K562 (cell line): ENCODE results near the gene SLC7A4. TPM values are rescaled to one million over a fixed set of nuclear protein-coding genes. Genes with fewer than 3 reads are reported as not detected.

Experiments
- ATAC-seq: fragments of 200-7000 bp; cut with Tn5 transposase; 3 replicates; pipeline ENCODE4 v1.9.1; 2020; ENCODE audit warnings: moderate library complexity
- BruUV-seq: library from RNA; stranded (reverse); fragments of 400-500 nt; replicated peaks from 2 replicates; lab custom pipeline; 2021; lab: Mats Ljungman, UMichigan
- CTCF ChIA-PET: fragments of 300-600 bp; formaldehyde crosslinking; extraction: SDS; loops from one replicate; lab custom pipeline; 2021; ENCODE audit warnings: low intra/inter-chr PET ratio; lab: Yijun Ruan, JAX
- POLR2A ChIA-PET: fragments of 300-600, 350-650 bp; sonication (Branson Sonifier 250); formaldehyde crosslinking; extraction: SDS; loops from one replicate; lab custom pipeline; 2021; ENCODE audit warnings: antibody characterized with exemption, inconsistent platforms; lab: Yijun Ruan, JAX
- DNase-seq, 4 experiments: peaks; one replicate each; pipeline versions ENCODE4 v3.0.0 to v3.0.0-alpha.2; 2011 to 2018; ENCODE audit warnings: low spot score in 3 of 4, mixed read lengths in 3 of 4; ENCODE audit errors: extremely low read depth in 1 of 4
- FAIRE-seq: peaks from 2 replicates; lab custom pipeline; 2011; peaks lifted over from hg19 to GRCh38; lab: Jason Lieb, UNC
- H2AFZ ChIP-seq: 2 replicates; pipeline ENCODE4 v1.6.0; 2011; ENCODE audit warnings: low read depth, low read length, control low read depth, inconsistent platforms
- H3K27ac ChIP-seq: fragments of 200-600 bp; 3 replicates; pipeline ENCODE4 v1.8.0; 2011; ENCODE audit warnings: low read depth, mild to moderate bottlenecking, control low read depth, inconsistent platforms, low read length, moderate library complexity, mixed read lengths; ENCODE audit errors: extremely low read depth
- H3K27me3 ChIP-seq, 2 experiments: fragments of 300-600 bp in 1 of 2; 2 replicates in 1 of 2; 3 replicates in 1 of 2; pipeline versions ENCODE4 v1.6.0 to v1.8.0; 2011; ENCODE audit warnings: inconsistent platforms in 2 of 2, low read length in 2 of 2, mild to moderate bottlenecking in 1 of 2, mixed read lengths in 1 of 2, moderate library complexity in 1 of 2; ENCODE audit not compliant: control insufficient read depth in 2 of 2, insufficient read depth in 2 of 2
- H3K36me3 ChIP-seq: fragments of 300-600 bp; 3 replicates; pipeline ENCODE4 v1.8.0; 2011; ENCODE audit warnings: mild to moderate bottlenecking, low read length, inconsistent platforms; ENCODE audit not compliant: control insufficient read depth, insufficient read depth
- H3K4me1 ChIP-seq, 2 experiments: fragments of 200-600 bp in 1 of 2; replicated peaks in 1 of 2; 2 replicates in 1 of 2; 3 replicates in 1 of 2; pipeline versions ENCODE4 v1.5.1 to v1.8.0; 2011; ENCODE audit warnings: inconsistent platforms in 2 of 2, low read length in 2 of 2, mild to moderate bottlenecking in 1 of 2, mixed read lengths in 1 of 2, moderate library complexity in 1 of 2; ENCODE audit not compliant: control insufficient read depth in 2 of 2, insufficient read depth in 2 of 2
- H3K4me2 ChIP-seq: 2 replicates; pipeline ENCODE4 v1.6.1; 2011; ENCODE audit warnings: low read length, control low read depth, inconsistent platforms, mixed read lengths; ENCODE audit not compliant: insufficient read depth
- H3K4me3 ChIP-seq: fragments of 200-600 bp; sonication (generic), shearing (Covaris generic); 2 replicates; pipeline ENCODE4 v1.5.1; 2016; ENCODE audit warnings: control low read depth, inconsistent platforms
- H3K79me2 ChIP-seq: fragments of 200-600 bp; 3 replicates; pipeline ENCODE4 v1.8.0; 2011; ENCODE audit warnings: low read length, inconsistent platforms; ENCODE audit not compliant: control insufficient read depth, insufficient read depth
- H3K9ac ChIP-seq, 2 experiments: 2 replicates each; pipeline versions ENCODE4 v1.6.0 to v1.6.1; 2011; ENCODE audit warnings: low read depth in 2 of 2, low read length in 2 of 2, control low read depth in 1 of 2, inconsistent platforms in 1 of 2, mild to moderate bottlenecking in 1 of 2, mixed read lengths in 1 of 2; ENCODE audit not compliant: insufficient read depth in 1 of 2
- H3K9me1 ChIP-seq: one replicate; pipeline ENCODE4 v1.6.0; 2011; ENCODE audit warnings: inconsistent platforms, mild to moderate bottlenecking, low read length, moderate library complexity; ENCODE audit not compliant: control insufficient read depth, insufficient read depth
- H3K9me3 ChIP-seq: replicated peaks from 2 replicates; pipeline ENCODE4 v1.5.1; 2011; ENCODE audit warnings: low read depth, low read length, inconsistent platforms; ENCODE audit not compliant: control insufficient read depth, insufficient read depth
- H4K20me1 ChIP-seq: replicated peaks from 2 replicates; pipeline ENCODE4 v1.6.1; 2011; ENCODE audit warnings: low read length, inconsistent platforms, mixed read lengths; ENCODE audit not compliant: control insufficient read depth, insufficient read depth
- CLOCK ChIP-seq: fragments of 250-450 bp; sonication (Bioruptor Pico); IDR thresholded peaks from 2 replicates; pipeline ENCODE4 v1.4.0; 2020; ENCODE audit warnings: mild to moderate bottlenecking, moderate library complexity, borderline replicate concordance
- E2F6 ChIP-seq, 2 experiments: IDR thresholded peaks; 2 replicates each; pipeline ENCODE4 v1.6.1; 2011; ENCODE audit warnings: borderline replicate concordance in 1 of 2, control low read depth in 1 of 2, low read depth in 1 of 2, low read length in 1 of 2, mild to moderate bottlenecking in 1 of 2, mixed read lengths in 1 of 2, moderate library complexity in 1 of 2; ENCODE audit not compliant: insufficient read depth in 1 of 2, insufficient read length in 1 of 2, poor library complexity in 1 of 2, severe bottlenecking in 1 of 2; ENCODE audit errors: extremely low read depth in 1 of 2
- GABPB2 ChIP-seq: fragments of 250-450 bp; sonication (Bioruptor Pico); conservative IDR thresholded peaks from 2 replicates; pipeline ENCODE4 v1.5.1; 2021; ENCODE audit warnings: mild to moderate bottlenecking
- HMGXB4 ChIP-seq: sonication (generic); formaldehyde crosslinking; IDR thresholded peaks from 2 replicates; pipeline ENCODE4 v1.8.1; 2023; ENCODE audit warnings: mild to moderate bottlenecking, missing genetic modification reagents
- MEIS2 ChIP-seq: fragments of 450-650 bp; IDR thresholded peaks from 2 replicates; pipeline ENCODE4 v1.6.1; 2014; ENCODE audit warnings: mild to moderate bottlenecking; ENCODE audit not compliant: partially characterized antibody
- MIER1 ChIP-seq: fragments of 450-650 bp; IDR thresholded peaks from 2 replicates; pipeline ENCODE4 v1.6.1; 2016; ENCODE audit warnings: antibody characterized with exemption, mild to moderate bottlenecking, low read depth
- MYNN ChIP-seq, 2 experiments: sonication (generic); formaldehyde crosslinking in 1 of 2; IDR thresholded peaks; 2 replicates each; pipeline versions ENCODE4 v1.5.0 to v1.6.1; 2016 to 2020; ENCODE audit warnings: antibody characterized with exemption in 1 of 2, missing genetic modification reagents in 1 of 2
- PHB ChIP-seq: fragments of 250-450 bp; sonication (Bioruptor Pico); IDR thresholded peaks from 2 replicates; pipeline ENCODE4 v1.5.0; 2021
- RBM39 ChIP-seq: fragments of 200-400 bp; formaldehyde crosslinking; optimal IDR thresholded peaks from 2 replicates; pipeline ENCODE3; 2018; ENCODE audit warnings: low read depth, low read length
- SMARCE1 ChIP-seq: fragments of 450-650 bp; IDR thresholded peaks from 2 replicates; pipeline ENCODE4 v1.7.1; 2016; ENCODE audit warnings: mild to moderate bottlenecking
- SRSF7 ChIP-seq: fragments of 200-400 bp; formaldehyde crosslinking; optimal IDR thresholded peaks from 2 replicates; pipeline ENCODE3; 2017; ENCODE audit warnings: mild to moderate bottlenecking, low read depth, low read length
- TRIM25 ChIP-seq: fragments of 450-650 bp; IDR thresholded peaks from 2 replicates; pipeline ENCODE4 v1.7.0; 2016; ENCODE audit warnings: borderline replicate concordance
- ZNF124 ChIP-seq: sonication (generic); formaldehyde crosslinking; IDR thresholded peaks from 2 replicates; pipeline ENCODE4 v1.8.1; 2022; ENCODE audit warnings: missing genetic modification reagents
- ZNF165 ChIP-seq: fragments of 250-450 bp; sonication (Bioruptor Pico); IDR thresholded peaks from 2 replicates; pipeline ENCODE4 v1.4.0; 2020; ENCODE audit warnings: borderline replicate concordance
- WGBS: fragments of 100-300 bp; shearing (Covaris generic); methylation state at CpG from one replicate; pipeline ENCODE4 v1.1.6; 2016; ENCODE audit warnings: low coverage, mixed read lengths; ENCODE audit not compliant: insufficient coverage; ENCODE audit errors: missing lambda C conversion rate; 5-methylcytosine and 5-hydroxymethylcytosine counted together
- in situ Hi-C: fragments of 300-500 bp; cut with MboI; formaldehyde crosslinking; loops from 4 replicates; pipeline ENCODE4 v1.15.0; 2018; ENCODE audit warnings: inconsistent platforms, mixed read lengths
- intact Hi-C: fragments of 100-400 bp; cut with micrococcal nuclease; formaldehyde crosslinking; loops from 2 replicates; pipeline ENCODE4 v1.14.2; 2022
- polyA plus RNA-seq, 8 experiments: library from polyadenylated mRNA; depleted of rRNA in 4 of 8; stranded (reverse) in 5 of 8; unstranded in 3 of 8; fragments of >200 nt; fragmentation: Nextera tagmentation in 2 of 8; fragmentation: Illumina TruSeq in 1 of 8; extraction: Ambion mirVana in 2 of 8; extraction: Trizol in 1 of 8; gene quantifications; 2 replicates each; pipeline versions ENCODE4 v1.2.1 to v1.2.3, GENCODE V29; 2011 to 2014; ENCODE audit warnings: inconsistent platforms in 1 of 8, missing spikeins in 1 of 8
- total RNA-seq, 7 experiments: library from RNA; depleted of rRNA in 6 of 7; stranded (reverse); fragments of >200 nt in 6 of 7; fragmentation: Illumina TruSeq in 2 of 7; extraction: Trizol in 2 of 7; gene quantifications; 2 replicates each; pipeline versions ENCODE4 v1.2.1 to v1.2.3, GENCODE V29; 2011 to 2021; ENCODE audit warnings: low replicate concordance in 1 of 7

Gene SLC7A4
- total and polyA plus RNA-seq, 9 of the 15 experiments (the other 6 are each of a cell fraction or from before 2014, with no cell fraction given): not detected

DNA sequence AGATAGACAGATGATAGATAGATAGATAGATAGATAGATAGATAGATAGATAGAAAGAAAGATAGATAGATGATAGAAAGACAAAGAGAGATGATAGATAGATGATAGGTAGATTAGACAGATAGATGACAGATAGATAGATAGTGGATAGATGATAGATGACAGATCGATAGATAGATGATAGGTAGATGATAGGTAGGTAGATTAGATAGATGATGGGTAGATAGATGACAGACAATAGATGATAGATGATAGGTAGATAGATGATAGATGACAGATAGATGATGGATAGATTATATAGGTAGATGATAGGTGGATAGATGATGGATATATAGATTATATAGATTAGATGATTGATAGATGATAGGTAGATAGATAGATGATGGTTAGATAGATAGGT is 46.0 kb downstream of the SLC7A4 start (continued):
- TF ChIP-seq MIER1 (no peak), SMARCE1 (no peak), TRIM25 (no peak), GABPB2 (CRISPR knock-in tag) (no peak), CLOCK (no peak)

DNA sequence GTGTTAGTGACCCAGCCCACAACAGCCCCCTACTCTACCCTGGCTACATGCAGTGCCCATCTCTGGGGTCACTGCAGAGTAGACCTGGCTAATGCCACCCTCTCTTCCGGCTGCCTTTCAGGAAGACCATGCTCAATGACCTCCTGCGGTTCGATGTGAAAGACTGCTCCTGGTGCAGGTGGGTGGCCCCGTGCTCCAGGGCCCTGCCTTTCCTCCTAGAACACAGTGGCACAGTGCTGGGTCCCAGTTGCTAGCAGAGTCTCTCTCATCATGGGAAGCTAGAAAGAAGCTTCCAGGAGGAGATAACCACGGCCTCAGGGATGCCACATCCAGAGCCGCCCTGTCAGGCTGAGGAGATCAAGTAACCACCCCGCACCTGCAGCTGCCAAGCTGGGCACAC is 46.6 kb downstream of the SLC7A4 start:
- H3K79me2 ChIP-seq: peaks cover 23% of the 10 kb centered on the region
- BruUV-seq: no TSS peak
- H3K9me1 ChIP-seq: peaks cover 17% of the 10 kb centered on the region
- H3K4me3 ChIP-seq: no peak overlapping the region
- H3K27me3 ChIP-seq: no peaks in the 10 kb centered on the region
- peaks cover 17 to 49% of the 10 kb centered on the region in 2 experiments for H3K4me1 ChIP-seq
- H3K9me3 ChIP-seq: no peaks in the 10 kb centered on the region
- DNase-seq: no peak
- no peak for ATAC-seq
- ChIA-PET CTCF (no interaction called here), POLR2A (interaction anchor here (0.7 to 6.8 kb wide), 7 partner anchors 10 to 87 kb away, joined by 3 to 127 read pairs (median 5); partner anchors contain the start of gene THAP7)
- peaks cover 67% of the 10 kb centered on the region for H3K36me3 ChIP-seq
- no peak for FAIRE-seq
- H2AFZ ChIP-seq: no peak overlapping the region
- in situ Hi-C loops (no loop called here), intact Hi-C loops (no loop called here)
- H4K20me1 ChIP-seq: 0 out of 2 replicates have a peak, but pooled peaks cover 4% of the 10 kb centered on the region
- no peak overlapping the region for H3K27ac ChIP-seq
- no peak overlapping the region for H3K4me2 ChIP-seq
- 96% methylated on average over 7 of the region's 7 CpGs for WGBS
- H3K9ac ChIP-seq: peak overlapping the region in 1 of 2 experiments; percentile 31; a peak in 2 of 4 replicates
- no peak for TF ChIP-seq MYNN (IDR thresholded peaks at IDR 0.05)
- no peak for TF ChIP-seq MYNN (CRISPR knock-in tag; IDR thresholded peaks at IDR 0.05)
- no peak for TF ChIP-seq ZNF124
- TF ChIP-seq E2F6 (IDR thresholded peaks at IDR 0.05; ENCODE audit: borderline replicate concordance in 1 of 2, extremely low read depth in 1 of 2, insufficient read depth in 1 of 2, insufficient read length in 1 of 2, low read depth in 1 of 2, low read length in 1 of 2, poor library complexity in 1 of 2, severe bottlenecking in 1 of 2): peak in 1 of 2 experiments; percentile 3
- TF ChIP-seq PHB (CRISPR knock-in tag): no peak
- TF ChIP-seq SRSF7: no peak
- no peak for TF ChIP-seq RBM39
- 0 out of 2 replicates have a peak, but pooled peaks have one; percentile 30 for TF ChIP-seq HMGXB4 (CRISPR knock-in tag)
- TF ChIP-seq MEIS2: no peak
- TF ChIP-seq ZNF165 (CRISPR knock-in tag): peak; percentile 57; the same call in 1 of the 2 replicates
